LNCAP (cell line): ENCODE data around the gene CTCF.

ENCODE experiments used
- CTCF ChIP-seq: fragments of 450-650 bp; IDR thresholded peaks from 2 replicates; pipeline ENCODE4 v1.5.1; 2017; ENCODE audit warnings: mild to moderate bottlenecking

The CTCF gene

GRCh38 chr16:67571464-67571863 is 9.1 kb downstream of the CTCF start:
- no peak for TF ChIP-seq CTCF

- TF ChIP-seq CTCF: no peak
Observed at GRCh38 chr16:67571981-67572431, 9.7 kb downstream of the CTCF start.

- no peak for TF ChIP-seq CTCF
Observed at GRCh38 chr16:67579686-67580085, 17.4 kb downstream of the CTCF start.

- no peak for TF ChIP-seq CTCF
Observed at GRCh38 chr16:67580202-67580601, 17.9 kb downstream of the CTCF start.

- TF ChIP-seq CTCF: no peak
Observed at GRCh38 chr16:67593288-67593687, 31.0 kb downstream of the CTCF start.

GRCh38 chr16:67593701-67594100 is 31.4 kb downstream of the CTCF start:
- no peak for TF ChIP-seq CTCF

GRCh38 chr16:67594256-67594915 is 32.1 kb downstream of the CTCF start:
- TF ChIP-seq CTCF: no peak

- no peak for TF ChIP-seq CTCF
Observed at GRCh38 chr16:67594956-67595355, 32.6 kb downstream of the CTCF start.
